GM18861 (cell line): ENCODE results near the gene SPTLC1.
"Not testable (repeated sequence)": the region's sequence is repeated elsewhere in the genome, so short reads cannot be mapped to it uniquely, and the experiment has no call there.

Experiments
- ATAC-seq: cut with Tn5 transposase; IDR thresholded peaks from one replicate; pipeline ENCODE4 v1.9.1; 2021; ENCODE audit not compliant: unreplicated experiment

Gene SPTLC1

GRCh38 chr9:92141144-92142129 lies 26.2 kb upstream of the SPTLC1 start:
- ATAC-seq: no peak

GRCh38 chr9:92140754-92141143 lies 25.5 kb upstream of the SPTLC1 start:
- no peak for ATAC-seq

DNA sequence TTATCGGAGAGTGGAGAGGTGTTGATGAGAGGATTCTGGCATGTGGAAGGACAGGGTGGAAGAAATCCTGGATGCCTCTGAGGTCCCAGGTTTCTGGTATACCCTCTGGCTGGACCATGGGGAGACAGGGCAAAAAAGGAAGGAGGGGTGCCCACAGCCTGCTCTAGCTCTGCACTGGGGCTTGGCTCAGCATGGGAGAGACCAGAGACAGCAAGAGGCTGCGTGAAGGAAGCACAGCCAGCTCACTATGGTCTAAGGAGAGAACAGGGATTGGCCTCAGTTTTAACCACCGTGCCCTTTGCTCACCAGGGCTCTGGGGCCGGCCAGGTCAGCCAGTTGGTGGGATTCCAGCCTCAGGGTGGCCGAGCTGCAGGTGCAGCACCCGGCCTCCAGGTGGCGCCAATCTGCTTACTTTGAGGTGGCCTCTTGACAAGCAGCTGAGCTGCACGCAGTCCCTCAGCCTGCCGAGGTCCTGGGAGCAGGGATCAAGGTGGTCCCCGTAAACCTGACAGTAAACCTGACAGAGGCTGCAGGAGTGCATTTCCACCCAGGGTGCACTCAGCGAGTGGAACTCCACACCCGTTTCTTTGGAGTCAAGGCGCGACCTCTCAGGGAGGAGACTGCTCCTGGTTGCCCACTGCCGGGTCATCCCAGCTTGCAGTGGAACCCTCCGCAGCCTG lies 25.0 kb upstream of the SPTLC1 start:
- ATAC-seq: no peak

DNA sequence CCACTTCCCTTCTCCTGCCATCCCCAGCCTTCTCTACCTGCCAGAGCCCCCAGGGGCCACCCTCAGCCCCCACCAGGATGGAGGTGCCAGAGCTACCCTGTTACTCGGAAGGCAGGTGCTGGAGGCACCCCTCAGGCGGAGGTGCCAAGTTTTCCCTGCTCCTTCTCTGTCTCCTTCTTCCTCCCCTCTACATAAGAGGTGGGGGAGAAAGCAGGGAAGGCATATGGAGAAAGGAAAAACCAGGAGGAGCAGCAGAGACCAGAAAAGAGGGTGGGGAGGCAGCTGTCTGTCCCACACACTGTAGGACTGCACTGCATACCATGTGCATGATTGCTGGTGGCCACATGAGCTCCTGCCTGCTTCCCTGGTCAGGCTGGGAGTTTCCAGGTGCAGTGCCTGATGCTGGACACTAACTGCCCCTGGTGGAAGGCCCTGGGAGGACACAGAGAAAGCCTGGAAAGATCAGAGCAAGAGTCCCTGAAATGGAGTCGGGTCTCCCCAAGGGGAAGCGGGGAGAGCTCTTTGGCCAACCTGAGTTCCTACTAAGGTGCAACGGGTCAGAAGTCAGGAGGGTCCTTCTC lies 23.8 kb upstream of the SPTLC1 start:
- ATAC-seq: not testable (repeated sequence)

- ATAC-seq: no peak
These were observed 23.1 kb upstream of the SPTLC1 start for GRCh38 chr9:92138157-92138959.

- ATAC-seq: no peak
These were observed 21.1 kb upstream of the SPTLC1 start for GRCh38 chr9:92136184-92136858.

DNA sequence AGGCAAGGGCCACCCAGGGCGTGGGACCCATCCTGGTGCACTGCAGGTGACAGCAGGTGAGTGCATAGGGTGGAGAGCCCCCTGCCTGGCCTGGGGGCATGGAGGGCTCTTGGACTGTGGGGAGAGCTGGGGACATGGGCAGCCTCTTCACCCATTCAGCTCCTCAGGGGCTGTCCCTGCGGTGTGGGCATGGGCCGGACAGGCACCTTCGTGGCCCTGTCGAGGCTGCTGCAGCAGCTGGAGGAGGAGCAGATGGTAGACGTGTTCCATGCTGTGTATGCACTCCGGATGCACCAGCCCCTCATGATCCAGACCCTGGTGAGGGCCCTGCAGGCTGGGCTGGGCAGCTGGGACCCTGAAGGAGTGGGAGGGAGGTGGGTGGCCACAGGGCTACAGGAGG lies 20.4 kb upstream of the SPTLC1 start:
- no peak for ATAC-seq

DNA sequence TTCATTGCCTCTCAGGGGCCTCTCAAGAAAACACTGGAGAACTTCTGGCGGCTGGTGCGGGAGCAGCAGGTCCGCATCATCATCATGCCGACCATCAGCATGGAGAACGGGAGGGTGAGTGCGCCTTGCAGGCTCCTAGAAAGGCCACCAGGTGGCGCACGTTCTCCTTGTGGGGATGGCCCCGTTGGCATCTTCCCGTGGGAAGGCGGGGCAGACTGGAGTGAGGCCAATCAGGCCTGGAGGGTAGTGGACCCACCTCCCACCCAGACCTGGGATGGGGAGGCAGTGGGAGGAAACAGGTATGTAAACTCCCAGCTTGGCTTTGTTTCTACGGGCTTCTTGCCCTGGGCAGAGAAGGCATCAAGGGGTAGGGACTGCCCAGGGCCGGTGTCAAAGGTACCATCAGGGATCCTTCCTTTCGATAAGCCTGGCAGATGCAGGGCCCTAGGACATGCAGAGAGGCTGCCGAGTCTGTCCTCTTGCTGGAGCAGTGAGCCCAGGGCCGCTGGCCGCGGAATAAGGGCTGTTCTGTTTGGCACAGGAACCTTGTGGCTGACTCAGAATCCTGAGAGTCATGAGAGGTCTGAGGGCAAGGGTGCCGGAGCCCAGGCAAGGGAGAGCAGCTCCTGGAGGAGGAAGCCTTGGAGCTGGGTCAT lies 18.9 kb upstream of the SPTLC1 start:
- ATAC-seq: peak; percentile 67

GRCh38 chr9:92132913-92133312 lies 17.7 kb upstream of the SPTLC1 start:
- not testable (repeated sequence) for ATAC-seq

DNA sequence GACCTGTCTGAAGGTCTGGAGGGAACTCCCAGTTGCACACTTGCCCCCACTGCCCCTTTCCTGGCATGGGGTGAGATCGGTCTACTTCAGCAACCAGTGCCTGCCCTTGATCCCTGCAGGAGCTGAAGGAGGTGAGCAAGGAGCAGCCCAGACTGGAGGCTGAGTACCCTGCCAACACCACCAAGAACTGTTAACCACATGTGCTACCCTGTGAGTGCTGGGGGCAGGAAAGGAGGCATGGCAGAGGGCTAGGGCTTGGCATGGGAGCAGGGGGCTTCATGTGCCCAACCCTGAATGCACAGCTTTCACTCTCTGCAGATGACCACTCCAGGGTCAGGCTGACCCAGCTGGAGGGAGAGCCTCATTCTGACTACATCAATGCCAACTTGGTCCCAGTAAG lies 17.3 kb upstream of the SPTLC1 start:
- no peak for ATAC-seq

GRCh38 chr9:92122800-92123199 lies 7.6 kb upstream of the SPTLC1 start:
- no peak for ATAC-seq

GRCh38 chr9:92122061-92122460 lies 6.8 kb upstream of the SPTLC1 start:
- no peak for ATAC-seq

DNA sequence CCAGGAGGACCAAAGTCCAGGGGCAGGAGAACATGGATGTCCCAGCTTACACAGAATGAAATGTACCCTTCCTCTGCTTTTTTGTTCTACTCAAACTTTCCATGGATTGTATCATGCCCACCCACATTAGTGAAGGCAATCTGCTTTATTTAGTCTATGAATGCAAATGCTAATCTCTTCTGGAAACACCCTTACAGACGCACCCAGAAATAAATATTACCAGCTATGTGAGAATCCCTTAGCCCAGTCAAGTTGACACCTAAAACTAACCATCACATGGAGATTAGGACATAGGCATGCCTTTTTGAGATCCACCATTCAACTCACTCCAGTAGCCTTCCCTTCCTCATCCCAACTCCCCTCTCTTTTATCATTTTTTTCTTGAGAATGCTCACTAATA lies 6.1 kb upstream of the SPTLC1 start:
- ATAC-seq: no peak

DNA sequence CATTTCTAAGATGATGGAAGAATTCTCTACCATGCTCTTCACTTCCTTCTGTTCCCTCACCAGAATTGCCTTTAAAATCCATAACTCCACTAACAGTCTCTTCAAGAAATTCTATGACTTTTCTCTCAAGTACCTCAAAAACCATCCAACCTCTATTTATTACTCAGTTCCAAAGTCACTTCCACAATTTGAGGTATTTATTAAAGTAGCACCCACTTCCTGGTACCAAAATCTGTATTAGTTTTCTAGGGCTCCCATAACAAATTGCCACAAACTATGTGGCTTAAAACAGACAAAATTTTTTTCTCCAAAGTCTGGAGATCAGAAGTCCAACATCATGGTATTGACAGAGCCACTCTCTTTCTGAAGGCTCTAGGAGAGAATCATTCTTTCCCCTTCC lies 4.9 kb upstream of the SPTLC1 start:
- no peak for ATAC-seq

DNA sequence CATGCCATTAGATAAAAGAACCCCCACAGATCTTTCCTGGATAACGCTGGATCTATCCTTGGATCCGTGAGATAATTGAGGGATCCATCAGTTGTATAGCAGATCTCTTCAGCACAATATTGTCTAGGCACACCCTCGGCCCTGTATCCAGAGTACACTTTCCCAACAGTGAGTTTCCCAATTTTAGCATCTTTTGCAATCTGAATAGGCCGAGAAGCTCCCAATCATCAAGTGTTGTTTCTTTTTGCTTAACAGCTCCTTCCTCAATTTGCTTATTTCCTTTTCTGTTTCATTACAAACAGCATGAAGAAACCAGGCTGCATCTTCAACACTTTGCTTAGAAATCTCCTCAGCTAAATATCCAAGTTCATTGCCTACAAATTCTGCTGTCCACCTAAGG lies 4.4 kb upstream of the SPTLC1 start:
- no peak for ATAC-seq

DNA sequence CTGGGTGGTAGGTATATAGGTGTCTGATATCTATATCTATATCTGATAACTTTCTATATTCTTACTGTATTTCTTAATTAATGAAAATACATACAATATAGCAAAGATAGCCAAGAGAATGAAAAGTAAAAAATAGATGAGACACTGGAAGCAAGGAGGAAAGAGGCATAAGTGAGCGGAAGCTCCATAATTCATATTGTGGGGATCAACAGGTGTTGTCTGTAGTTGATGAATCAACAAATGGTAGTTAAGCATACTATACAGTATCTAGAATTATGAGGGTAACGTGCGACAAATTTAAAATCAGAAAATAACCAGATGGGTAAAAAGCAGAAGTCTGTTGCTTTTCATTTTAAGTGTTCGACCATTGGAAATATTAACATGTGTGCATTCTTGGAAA lies 7.1 kb downstream of the SPTLC1 start:
- ATAC-seq: no peak

- ATAC-seq: not testable (repeated sequence)
These were observed 9.6 kb downstream of the SPTLC1 start for GRCh38 chr9:92105446-92106225.

DNA sequence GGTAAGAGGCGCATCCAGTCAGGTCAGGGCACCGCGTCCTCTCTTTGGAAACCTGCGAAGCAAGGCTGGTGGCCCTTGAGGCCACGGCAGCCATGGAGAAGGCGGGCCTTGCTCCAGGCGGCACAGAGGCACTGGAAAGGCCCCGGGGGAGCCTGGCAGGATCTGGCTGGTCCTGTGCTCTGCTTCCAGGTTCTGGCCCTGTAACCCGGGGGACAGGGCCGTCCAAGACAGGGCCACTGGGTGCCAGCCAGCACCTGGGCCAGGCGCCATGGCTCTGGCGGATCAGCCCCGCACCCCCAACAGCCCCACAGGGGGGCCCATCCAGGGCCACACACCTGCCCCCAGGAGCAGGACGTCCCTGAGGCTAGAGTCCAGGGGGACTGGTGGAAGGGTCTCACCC lies 11.6 kb downstream of the SPTLC1 start:
- ATAC-seq: not testable (repeated sequence)

- ATAC-seq: no peak
These were observed 14.8 kb downstream of the SPTLC1 start for GRCh38 chr9:92100237-92100911.
